T-helper 1 cell treated with Interleukin-12 subunit alpha and Interleukin-12 subunit beta and Interleukin-4 antibody, amounts not matched to agents 30 ng/mL and 1 ng/mL, for 36 hours (primary cell): Measurements from ENCODE around the gene BCL7A. TPM values are rescaled to one million over a fixed set of nuclear protein-coding genes. Genes with fewer than 3 reads are reported as not detected.

ENCODE experiments used
- intact Hi-C: fragments of 100-400 bp; cut with micrococcal nuclease; formaldehyde crosslinking; loops from one replicate; pipeline ENCODE4 v1.15.1; 2024
- total RNA-seq: library from RNA; stranded (reverse); gene quantifications from 2 replicates; pipeline ENCODE4 v1.2.3, GENCODE V29; 2022

The BCL7A gene
- total RNA-seq, 1 donor from 2014 or later, result 6.2 TPM

DNA sequence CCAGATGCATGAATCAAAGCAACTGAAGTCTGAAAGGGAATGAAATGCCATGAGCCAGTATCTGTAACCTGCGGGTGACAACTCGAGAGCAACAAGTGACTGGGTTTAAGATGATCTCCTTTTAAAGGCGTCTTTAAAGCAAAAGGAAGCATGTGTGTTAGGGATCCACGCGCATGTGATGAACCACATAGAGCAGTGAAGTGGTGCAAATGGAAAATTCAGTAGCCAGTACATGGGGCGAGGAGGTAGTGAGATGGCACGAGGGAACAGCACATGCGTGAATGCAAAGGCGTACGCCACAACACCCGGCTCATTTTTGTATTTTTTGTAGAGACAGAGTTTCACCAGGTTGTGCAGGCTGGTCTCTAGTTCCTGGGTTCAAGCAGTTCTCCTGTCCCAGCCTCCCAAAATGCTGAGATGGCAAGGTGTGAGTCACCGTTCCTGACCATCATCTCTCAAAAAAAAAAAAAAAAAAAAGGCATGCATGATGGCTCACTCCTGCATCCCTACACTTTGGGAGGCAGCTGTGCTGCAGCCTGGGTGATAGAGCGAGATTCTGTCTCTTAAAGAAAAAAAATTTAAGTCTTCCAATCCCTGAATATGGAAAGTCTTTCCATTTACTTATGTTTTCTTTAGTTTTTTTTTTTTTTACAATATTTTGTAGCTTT is 24.6 kb upstream of the BCL7A start:
- intact Hi-C loops, result no loop called here

DNA sequence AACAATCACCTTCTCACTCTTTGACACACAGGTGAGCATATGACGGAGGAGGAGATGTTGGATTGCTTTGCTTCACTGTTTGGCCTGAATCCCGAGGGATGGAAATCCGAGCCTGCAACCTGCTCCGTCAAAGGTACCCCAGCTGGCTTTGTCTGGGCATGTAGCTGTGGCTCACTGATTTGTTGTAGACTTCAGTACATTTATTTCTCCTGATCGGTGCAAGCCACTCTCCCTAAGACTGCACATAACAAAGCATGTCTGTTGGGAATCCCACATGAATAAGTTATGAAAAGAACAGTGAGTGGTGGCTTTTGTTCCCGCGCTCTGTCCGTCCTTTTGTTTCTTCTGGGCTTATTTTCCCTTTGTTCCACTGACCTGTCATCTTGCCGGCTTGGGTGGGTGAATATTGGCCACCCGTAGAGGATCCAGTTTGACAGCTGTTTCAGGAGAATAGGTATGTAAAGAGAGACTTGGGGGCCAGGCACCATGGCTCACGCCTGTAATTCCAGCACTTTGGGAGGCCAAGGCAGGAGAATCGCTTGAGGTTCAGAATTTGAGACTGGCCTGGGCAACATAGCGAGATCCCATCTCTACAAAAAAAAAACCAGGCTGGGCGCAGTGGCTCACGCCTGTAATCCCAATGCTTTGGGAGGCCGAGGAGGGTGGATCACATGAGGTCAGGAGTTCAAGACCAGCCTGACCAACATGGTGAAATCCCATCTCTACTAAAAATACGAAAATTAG is 20.0 kb upstream of the BCL7A start:
- intact Hi-C loops, result no loop called here

DNA sequence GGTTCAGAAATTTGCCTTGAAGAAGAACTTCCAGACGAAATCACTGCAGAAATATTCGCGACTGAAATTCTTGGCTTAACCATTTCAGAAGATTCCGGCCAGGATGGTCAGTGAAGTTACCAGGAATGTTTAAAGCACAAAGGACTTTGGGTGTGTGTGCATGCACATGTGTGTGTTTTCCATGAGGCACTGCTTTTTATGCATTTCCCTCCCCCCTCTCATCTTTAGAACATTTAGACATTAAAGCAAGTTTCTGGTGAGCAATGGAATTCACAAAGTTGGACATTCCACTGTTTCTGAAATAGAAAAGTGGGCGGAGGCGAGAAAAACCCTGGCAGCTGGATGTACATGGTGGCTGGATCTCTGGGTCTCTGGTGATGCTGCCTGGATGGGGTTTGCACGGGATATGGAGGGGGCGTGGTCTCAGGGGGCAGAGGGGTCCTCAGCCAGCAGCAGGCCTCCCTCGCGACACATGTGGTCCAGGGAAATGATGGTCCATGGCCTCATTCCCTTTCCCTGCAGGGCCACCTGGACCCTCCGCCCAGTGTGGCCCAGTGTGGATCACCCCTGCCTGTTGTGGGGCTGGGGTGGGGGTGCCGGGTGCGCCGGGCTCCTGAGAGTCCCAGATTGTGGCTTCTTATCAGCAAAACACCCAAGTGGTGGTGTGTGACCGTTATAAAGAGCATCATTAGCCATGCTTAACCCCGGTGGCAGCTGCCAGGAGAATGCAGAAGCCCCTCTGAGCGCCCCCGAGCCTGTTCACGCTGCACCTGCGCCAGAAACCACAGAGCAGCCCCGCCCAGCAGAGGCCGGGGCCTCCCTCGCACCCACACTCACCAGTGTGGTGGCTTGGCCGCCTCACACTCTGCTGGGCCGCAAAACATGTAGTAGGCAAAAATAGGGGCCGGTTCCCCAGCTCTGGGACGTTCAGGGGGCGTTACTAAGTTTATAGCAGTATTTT is 17.8 kb upstream of the BCL7A start:
- intact Hi-C loops, result no loop called here

DNA sequence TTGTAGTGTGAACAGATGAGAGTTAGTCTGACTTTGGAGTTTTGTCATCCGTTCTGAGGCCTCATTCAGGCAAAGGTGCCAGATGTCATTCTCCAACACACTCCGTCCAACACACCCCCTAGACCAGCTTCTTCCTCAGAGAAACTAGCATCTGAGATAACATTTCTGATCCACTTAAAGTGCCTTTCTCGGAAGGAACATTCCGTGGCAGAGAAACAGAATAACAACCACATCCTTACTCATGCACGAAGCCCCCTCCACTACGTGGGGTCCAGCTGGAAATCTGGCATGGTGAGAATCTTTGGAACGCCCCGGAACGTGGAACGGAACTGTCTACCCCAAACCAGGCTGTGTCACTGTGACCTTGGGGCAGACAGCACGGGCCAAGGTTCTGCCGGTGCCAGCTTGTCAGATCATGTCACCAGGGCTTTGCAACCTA is 17.0 kb upstream of the BCL7A start:
- intact Hi-C loops, result no loop called here

DNA sequence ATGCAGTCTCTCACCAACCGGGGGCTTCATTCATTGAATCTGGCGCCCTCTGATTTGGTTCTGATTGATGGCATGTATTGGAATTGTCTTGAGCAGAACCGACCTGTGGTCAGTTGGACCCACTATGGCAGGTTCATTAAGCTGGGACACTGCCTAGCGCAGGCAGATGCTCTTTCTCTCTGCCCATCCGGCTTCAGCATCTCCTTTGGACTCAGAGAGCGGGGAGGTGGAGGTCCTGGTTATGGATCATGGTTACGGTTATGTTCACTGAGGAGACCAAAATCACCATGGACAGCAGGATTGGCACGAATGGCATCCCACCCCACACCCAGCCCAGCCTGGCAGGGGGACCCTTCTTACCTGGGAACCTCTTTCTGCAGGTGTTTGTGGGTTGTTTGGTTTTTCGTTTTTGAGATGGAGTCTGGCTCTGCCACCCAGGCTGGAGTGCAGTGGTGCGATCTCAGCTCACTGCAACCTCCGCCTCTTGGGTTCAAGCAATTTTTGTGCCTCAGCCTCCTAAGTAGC is 16.4 kb upstream of the BCL7A start:
- intact Hi-C loops, result no loop called here

DNA sequence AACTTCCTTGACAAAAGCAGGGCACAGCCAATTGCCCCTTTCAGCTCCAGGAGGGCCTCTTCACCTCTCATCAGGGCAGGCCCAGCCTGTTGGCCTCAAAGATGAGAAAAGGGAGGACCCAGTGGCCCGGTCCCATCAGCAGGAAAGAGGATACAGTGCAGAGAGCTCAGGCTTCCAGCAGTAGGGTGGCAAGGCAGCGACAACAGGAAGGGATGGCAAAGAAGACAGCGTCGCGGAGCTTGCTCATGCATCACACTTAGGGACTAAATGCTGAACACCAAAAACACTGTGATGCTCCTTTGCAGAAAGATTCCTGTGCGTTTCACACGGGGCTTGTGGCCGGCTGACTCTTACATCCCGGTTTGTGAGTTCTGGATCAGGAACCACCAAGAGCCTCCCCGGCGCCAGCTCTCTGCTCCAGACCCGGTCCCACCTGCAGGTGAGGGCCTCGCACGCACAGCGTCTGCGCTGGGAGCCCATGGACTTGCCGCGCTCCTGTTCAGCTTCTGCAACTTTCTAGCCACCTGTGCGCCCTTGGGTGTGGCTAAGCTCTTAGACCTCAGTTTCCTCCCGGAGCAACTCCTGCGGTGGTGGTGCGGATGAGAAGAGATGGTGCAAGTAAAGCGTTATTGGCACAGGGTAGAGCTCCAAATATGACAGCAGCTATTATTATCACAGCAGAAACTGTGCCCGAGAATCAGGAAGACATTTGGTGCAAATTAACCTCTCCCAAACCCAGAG is 15.3 kb upstream of the BCL7A start:
- intact Hi-C loops, result no loop called here

DNA sequence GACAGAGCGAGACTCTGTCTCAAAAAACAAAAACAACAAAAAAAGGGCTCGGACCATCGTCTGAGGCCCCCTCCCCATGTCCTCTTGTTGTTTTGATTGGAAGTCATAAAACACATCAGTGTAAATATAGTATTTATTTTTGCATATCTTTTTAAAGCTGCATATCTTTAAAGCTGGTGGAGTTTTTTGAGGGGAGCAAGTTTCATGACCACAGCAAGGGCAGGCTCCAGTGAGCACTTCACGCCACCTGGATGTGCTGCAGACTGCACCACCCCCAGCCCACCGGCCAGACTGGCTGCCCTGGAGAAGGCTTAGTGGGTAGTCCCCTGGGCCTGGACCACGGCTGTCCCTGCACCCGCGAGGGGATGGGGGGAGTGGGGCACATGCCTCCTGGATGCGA is 11.9 kb upstream of the BCL7A start:
- intact Hi-C loops, result no loop called here

DNA sequence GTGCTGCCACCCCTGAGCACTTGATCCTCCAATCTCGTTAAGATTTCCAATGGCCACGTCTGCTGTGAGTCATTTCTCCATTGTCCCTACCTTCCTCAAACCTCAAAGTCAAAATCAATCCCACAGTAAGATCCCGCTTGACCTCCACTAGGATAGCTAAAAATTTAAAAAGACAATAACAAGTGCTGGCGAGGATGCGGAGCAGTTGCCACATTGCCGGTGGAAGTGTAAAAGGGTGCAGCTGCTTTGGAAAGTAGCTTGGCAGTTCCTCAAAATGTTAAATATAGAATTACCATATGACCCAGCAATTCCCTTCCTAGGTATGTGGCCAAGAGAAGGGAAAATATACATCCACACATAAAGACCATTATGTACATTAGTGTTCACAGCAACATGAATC is 9.5 kb upstream of the BCL7A start:
- intact Hi-C loops, result no loop called here

DNA sequence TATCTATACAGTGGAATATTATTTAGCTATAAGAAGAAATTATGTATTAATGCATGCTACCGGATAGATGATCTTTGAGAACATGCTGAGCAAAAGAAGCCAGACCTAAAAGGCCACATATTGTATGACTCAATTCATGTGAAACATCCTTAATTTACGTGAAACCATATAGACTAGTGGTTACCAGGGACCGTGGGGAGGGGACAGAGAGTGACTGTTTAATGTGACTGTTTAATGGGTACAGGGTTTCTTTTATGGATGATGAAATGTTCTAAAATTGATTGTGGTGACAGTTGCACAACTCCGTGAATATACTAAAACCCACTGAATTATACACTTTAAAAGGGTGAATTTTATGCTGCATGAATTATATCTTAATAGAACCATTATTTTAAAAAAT is 8.5 kb upstream of the BCL7A start:
- intact Hi-C loops, result no loop called here

DNA sequence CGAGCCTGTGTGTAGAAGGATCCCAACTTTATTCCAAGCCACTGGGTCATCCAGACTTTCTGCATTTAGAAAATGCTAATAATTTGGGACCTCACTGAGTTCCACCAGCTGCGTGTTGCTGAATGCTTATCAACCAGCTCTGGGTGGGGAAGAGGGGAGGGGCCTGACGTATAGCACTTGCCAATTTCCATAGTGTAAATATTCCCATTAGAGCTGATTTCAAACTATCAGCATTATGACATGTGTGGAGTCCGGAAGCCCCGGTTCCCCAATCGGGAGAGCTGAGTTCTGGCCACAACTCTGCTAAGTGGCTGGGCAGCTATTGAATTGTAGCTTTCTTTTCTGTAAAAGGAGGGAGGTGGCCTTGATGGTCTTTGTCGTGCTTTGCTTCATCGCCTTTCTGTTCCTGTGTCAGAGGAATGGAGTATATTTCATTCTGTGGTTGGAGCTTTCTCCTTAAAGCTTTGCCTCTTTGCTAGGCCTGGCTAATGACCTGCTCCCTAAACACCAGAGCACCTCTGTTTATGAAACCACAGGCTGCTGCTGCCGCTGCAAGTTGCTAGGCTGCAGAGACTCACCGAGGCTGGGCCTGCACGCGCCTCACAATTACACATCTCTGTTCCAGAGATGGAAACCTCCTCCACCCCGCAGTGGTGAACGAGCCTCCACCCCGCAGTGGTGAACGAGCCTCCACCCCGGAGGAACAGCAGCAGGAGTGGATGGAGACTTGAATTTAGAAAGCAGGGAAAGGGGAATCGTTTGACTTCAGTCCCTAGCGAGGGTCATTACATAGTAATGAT is 7.7 kb upstream of the BCL7A start:
- intact Hi-C loops, result no loop called here

DNA sequence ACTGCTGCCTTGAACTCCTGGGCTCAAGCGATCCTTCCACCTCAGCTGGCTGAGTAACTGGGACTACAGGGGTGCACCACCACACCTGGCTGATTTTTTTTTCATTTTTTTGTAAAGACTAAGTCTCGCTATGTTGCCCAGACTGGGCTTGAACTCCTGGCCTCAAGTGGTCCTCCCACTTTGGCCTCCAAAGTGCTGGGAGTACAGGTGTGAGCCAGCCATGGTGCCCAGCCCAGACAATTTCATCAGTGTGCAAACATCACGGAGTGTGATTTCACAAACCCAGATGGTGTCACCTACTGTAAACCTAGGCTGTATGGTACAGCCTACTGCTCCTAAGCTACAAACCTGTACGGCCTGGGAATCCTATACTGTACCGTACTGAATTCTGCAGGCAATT is 6.9 kb upstream of the BCL7A start:
- intact Hi-C loops, result no loop called here

DNA sequence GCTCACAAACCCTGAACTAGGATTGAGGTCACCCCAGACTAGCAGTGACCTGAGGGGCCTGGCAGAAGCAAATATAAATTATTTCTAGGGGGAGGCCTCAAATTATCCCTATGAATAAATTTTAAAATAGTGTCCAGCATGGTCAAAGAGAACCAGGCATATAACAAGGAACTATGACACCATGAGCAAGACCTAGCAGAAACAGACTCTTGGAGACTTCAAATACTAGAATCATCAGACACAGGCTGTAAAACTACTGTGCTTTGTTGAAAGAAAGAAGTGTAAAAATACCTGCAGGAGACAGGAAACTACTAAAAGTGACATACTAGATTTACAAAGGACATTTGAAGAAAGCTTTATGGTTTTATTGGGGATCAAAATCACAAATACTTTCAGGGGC is 3.2 kb upstream of the BCL7A start:
- intact Hi-C loops, result no loop called here

DNA sequence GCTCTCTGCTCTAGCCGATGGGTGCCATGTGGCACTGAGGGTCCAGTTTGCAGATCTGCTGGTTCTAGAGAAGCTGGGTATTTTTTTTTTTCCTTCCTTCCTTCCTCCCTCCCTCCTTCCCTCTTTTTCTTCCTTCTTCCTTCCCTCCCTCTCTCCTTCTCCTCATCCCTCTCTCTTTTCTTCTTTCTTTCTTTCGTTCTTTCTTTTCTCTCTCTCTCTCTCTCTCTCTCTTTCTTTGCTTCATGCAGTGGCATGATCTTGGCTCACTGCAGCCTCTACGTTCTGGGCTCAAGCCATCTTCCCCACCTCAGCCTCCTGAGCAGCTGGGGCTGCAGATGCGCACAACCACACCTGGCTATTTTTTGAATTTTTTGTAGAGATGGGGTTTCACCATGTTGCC is 2.7 kb upstream of the BCL7A start:
- intact Hi-C loops, result no loop called here

DNA sequence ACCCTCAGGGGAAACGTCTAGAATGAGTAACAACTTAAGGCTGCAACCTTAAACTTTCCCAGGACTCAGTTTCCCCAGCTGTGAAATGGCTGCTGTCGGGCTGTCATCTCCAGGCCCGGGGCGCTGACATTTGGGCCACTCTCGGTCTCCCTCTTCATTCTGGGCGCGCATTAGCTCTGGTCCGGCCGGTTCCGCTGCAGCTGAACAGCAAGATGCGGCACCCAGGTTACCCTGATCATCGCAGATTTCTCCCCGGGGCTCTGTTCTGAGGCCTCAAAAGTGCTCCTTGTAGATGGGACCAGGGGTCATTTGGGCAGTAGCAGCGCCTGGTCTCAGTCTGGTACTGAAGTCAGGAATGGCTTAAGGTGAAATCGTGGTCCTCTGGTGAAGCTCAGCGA is 890 bp upstream of the BCL7A start:
- intact Hi-C loops, result loop anchor here (5.0 kb wide), 1 partner anchor 103 kb away; the partner anchor contains the start of gene CFAP251

DNA sequence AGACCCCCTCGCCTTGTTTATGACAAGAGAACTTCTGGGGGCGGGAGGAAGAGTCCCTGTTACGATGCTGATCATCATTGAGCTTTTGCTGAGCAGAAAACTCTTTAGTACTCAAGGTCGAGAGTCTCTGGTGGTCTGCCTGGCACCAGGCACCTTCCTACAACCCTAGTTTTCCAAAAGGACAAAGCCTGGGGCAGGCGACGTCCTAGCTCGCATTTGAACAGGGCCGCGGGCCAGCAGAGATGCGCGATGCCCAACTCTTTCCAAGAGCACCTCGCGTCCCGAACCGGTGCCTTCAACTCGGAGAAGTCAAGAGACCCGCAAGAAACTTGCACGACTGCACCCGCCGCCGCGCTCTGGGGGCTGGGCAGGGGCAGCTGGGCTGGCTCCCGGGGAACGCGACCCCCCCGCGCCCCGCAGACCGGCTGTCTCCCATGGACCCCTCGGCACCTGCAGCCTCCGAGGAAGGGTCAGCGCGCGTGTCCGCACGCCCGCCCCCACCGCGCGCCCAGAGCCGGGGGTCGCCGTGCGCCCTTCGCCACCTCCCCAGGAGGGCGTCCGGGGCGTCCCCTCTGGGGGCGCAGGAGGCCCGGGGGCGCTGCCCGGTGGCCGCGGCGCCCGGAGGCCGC is 377 bp upstream of the BCL7A start:
- intact Hi-C loops, result loop anchor here (5.0 kb wide), 1 partner anchor 104 kb away; the partner anchor contains the start of gene CFAP251

DNA sequence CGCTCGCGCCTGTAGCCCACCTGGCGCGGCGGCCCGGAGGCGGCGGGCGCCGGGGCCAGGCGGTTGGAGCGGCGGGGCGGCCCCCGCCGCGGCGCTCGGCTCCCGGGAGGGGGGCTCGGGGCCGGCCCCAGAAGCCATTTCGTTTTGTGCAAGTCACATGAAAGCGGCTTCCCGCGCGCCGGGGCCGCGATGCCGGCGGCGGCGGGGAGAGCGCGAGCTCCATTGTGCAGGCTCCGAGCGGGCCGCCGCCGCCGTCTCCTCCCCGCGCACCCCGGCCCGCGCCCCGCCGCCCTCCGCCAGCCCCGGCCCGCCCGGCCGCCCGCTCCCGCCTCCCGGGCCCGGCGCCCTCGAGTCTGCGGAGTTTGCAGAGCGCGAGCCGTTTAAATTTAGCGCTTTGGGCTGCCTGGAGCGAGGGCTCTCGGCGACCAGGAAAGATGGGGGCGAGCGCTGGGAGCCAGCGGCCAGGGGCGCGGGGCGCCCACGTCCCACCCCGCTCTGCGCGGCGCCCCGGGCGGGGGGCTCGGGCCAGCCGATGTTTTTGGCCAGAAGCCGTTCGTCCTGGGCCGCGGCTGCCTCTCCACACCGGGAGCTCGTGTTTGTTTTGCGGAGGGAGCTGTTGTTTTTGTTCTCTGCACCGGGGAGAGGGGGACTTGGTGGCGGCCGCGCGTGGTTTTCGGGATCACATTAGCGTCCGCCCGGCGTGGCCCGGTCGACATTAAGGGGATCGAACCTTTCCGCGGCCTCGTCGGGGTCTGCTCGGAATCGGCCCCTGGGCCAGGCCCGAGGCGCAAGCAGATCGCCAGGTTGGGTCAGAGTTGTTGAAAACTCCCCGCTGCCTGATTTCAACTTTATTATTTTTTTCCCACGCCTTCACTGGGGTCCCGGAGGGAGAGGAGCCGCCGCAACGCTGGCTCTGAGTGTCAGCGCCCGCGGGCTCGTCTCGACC is 982 bp downstream of the BCL7A start:
- intact Hi-C loops, result loop anchor here (2.0 to 5.0 kb wide), 2 partner anchors 30 to 105 kb away; partner anchors contain the start of gene CFAP251

DNA sequence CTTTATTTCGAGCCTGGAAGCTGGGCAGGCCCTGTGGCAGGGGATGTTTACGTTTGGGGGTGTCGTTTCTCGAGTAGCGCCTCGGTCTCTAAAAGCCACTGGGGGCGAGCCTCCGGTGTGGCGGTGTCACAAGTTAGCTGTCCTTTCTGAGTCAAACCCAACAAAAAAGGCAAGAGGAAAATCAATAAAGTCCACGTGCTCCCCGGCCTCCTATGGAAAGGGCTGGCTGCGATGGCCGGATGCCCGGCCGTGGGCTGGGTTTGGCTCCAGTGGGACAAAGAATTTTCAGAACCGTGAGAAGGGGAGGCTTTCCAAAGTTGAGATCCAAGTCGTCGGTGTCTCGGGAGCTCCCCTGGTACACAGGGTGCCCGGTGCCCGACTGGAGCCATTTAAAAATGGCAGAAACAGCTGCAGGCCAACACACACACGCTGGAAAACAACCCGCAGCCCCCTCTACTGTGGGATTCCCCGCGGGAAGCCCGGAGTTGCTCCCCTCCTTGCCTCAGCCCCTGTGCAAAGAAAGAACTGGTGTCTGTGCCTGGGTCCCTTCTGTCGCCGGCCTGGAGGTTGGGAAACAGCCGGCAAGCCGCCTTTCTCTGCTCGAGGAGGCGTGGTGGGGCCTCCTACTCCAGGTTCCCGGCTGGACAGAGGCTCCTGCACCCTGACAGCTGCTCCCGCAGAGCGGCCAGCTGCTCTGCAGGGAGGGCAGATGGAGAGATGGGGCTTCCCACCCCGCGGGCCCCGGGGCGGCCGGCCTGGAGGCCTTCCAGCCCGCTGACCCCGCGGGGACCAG is 1.9 kb downstream of the BCL7A start:
- intact Hi-C loops, result loop anchor here (2.0 to 5.0 kb wide), 2 partner anchors 31 to 106 kb away; partner anchors contain the start of gene CFAP251
